Panc1 (cell line): ENCODE measurements around the gene TAT. TPM values are rescaled to one million over a fixed set of nuclear protein-coding genes. Genes with fewer than 3 reads are reported as not detected.

Experiments used
- ATAC-seq: fragments of 200-7000 bp; cut with Tn5 transposase; 2 replicates; pipeline ENCODE4 v1.9.1; 2020; ENCODE audit warnings: mild to moderate bottlenecking, moderate library complexity
- BruUV-seq: library from RNA; stranded (reverse); fragments of 400-500 nt; replicated peaks from 2 replicates; lab custom pipeline; 2021; lab: Mats Ljungman, UMichigan
- CTCF ChIA-PET: fragments of 300-600 bp; sonication (Branson Sonifier 250); formaldehyde crosslinking; loops from one replicate; lab custom pipeline; 2022; ENCODE audit warnings: antibody characterized with exemption; lab: Charles Lee
- POLR2A ChIA-PET: fragments of 300-600 bp; sonication (Branson Sonifier 250); formaldehyde crosslinking; loops from one replicate; lab custom pipeline; 2022; ENCODE audit warnings: antibody characterized with exemption; lab: Charles Lee
- DNase-seq: peaks from one replicate; pipeline ENCODE4 v3.0.0-alpha.2; 2010; ENCODE audit warnings: low read depth, low spot score
- H3K27ac ChIP-seq: 2 replicates; pipeline ENCODE4 v1.5.1; 2011; ENCODE audit warnings: mild to moderate bottlenecking, low read length, inconsistent platforms
- H3K27me3 ChIP-seq: fragments of 200-500 bp; sonication (Bioruptor generic); 2 replicates; pipeline ENCODE4 v1.6.0; 2014; ENCODE audit warnings: low read length, inconsistent platforms; ENCODE audit not compliant: control insufficient read depth, insufficient read depth
- H3K36me3 ChIP-seq: fragments of 200-500 bp; sonication (Bioruptor generic); 2 replicates; pipeline ENCODE4 v1.5.1; 2014; ENCODE audit warnings: inconsistent platforms, mild to moderate bottlenecking, low read length, moderate library complexity; ENCODE audit not compliant: control insufficient read depth, insufficient read depth
- H3K4me1 ChIP-seq: 2 replicates; pipeline ENCODE4 v1.5.1; 2011; ENCODE audit warnings: inconsistent platforms, mild to moderate bottlenecking, low read length, moderate library complexity; ENCODE audit not compliant: control insufficient read depth, insufficient read depth
- H3K4me3 ChIP-seq, 2 experiments: 2 replicates each; pipeline ENCODE4 v1.5.1; 2011 to 2012; ENCODE audit warnings: low read depth in 2 of 2, low read length in 2 of 2, mild to moderate bottlenecking in 2 of 2, inconsistent platforms in 1 of 2, moderate library complexity in 1 of 2
- H3K9me3 ChIP-seq: fragments of 200-500 bp; sonication (Bioruptor generic); 2 replicates; pipeline ENCODE4 v1.5.1; 2014; ENCODE audit warnings: low read depth, mild to moderate bottlenecking, inconsistent platforms, low read length, moderate library complexity; ENCODE audit not compliant: control insufficient read depth, insufficient read depth
- CTCF ChIP-seq: fragments of 450-650 bp; IDR thresholded peaks from 2 replicates; pipeline ENCODE4 v1.5.1; 2017; ENCODE audit warnings: mild to moderate bottlenecking
- POLR2AphosphoS5 ChIP-seq: IDR thresholded peaks from 2 replicates; pipeline ENCODE4 v1.6.1; 2012; ENCODE audit warnings: mild to moderate bottlenecking, low read depth, low read length, moderate library complexity
- REST ChIP-seq, 2 experiments: IDR thresholded peaks; 2 replicates each; pipeline ENCODE4 v1.6.1; 2011 to 2012; ENCODE audit warnings: low read depth in 2 of 2, control low read depth in 1 of 2, low read length in 1 of 2, mild to moderate bottlenecking in 1 of 2, moderate library complexity in 1 of 2; ENCODE audit not compliant: insufficient read depth in 1 of 2
- SIN3A ChIP-seq: IDR thresholded peaks from 2 replicates; pipeline ENCODE4 v1.6.1; 2012; ENCODE audit warnings: low read depth, mild to moderate bottlenecking, low read length, moderate library complexity, borderline replicate concordance; ENCODE audit not compliant: insufficient read depth
- TCF7L2 ChIP-seq: IDR thresholded peaks from 2 replicates; pipeline ENCODE4 v1.6.1; 2011; ENCODE audit warnings: mild to moderate bottlenecking, low read depth, low read length, inconsistent platforms
- in situ Hi-C: cut with HindIII; loops from 2 replicates; pipeline ENCODE4 v1.10.0; 2016; ENCODE audit warnings: low sequenced_read_pairs, low pct_unique_long_range_greater_than_20kb
- intact Hi-C: fragments of 100-400 bp; cut with micrococcal nuclease; formaldehyde crosslinking; loops from one replicate; pipeline ENCODE4 v1.10.0; 2022; ENCODE audit not compliant: unreplicated experiment
- total RNA-seq: library from RNA; stranded (reverse); gene quantifications from one replicate; pipeline ENCODE4 v1.2.1, GENCODE V29; 2021; ENCODE audit not compliant: unreplicated experiment

The TAT gene
- total RNA-seq, 1 experiment from 2014 or later, result 0.49 TPM

- H3K4me3 ChIP-seq, result no peak overlapping the region
- no TSS peak for BruUV-seq
- in situ Hi-C loops, result no loop called here
- ATAC-seq (no peak), DNase-seq (no peak)
- TF ChIP-seq SIN3A (no peak), POLR2AphosphoS5 (no peak), TCF7L2 (no peak), CTCF (no peak), REST (IDR thresholded peaks at IDR 0.05; ENCODE audit: insufficient read depth in 1 of 2, low read depth in 2 of 2, low read length in 1 of 2) (no peak)
- H3K36me3 ChIP-seq, result no peaks in the 10 kb centered on the region
- ChIA-PET POLR2A (no interaction called here), CTCF (no interaction called here)
- intact Hi-C loops, result no loop called here
- no peaks in the 10 kb centered on the region for H3K4me1 ChIP-seq
- H3K27me3 ChIP-seq, result no peaks in the 10 kb centered on the region
- H3K27ac ChIP-seq, result no peak overlapping the region
- H3K9me3 ChIP-seq, result no peaks in the 10 kb centered on the region
These were observed 4.3 kb downstream of the TAT start for GRCh38 chr16:71572497-71573116.

DNA sequence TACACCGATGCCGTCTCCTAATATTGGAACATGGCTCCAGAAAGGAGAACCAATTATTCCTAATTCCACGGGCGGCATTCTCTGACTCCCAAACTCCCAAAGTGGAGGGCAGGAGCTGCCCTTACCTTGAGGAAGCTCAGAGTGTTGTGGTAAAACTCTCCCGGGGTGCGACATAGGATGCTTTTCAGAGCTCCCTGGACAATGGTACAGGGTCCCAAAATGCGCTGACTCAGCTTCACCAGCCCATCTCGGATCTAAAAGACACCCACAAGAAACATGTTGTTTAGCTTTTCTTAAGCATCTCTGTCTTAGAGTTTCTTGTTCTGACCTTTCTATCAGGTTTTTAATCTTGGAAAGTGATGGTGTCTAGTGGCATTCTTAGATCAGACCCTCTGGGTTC is 6.7 kb downstream of the TAT start:
- intact Hi-C loops, result no loop called here
- Histone ChIP-seq H3K4me1 (no peaks in the 10 kb centered on the region), H3K27me3 (no peaks in the 10 kb centered on the region), H3K27ac (no peak overlapping the region), H3K36me3 (no peaks in the 10 kb centered on the region), H3K9me3 (no peaks in the 10 kb centered on the region), H3K4me3 (no peak overlapping the region)
- DNase-seq (no peak), ATAC-seq (no peak)
- ChIA-PET CTCF (no interaction called here), POLR2A (no interaction called here)
- in situ Hi-C loops, result no loop called here
- TF ChIP-seq TCF7L2, result no peak
- TF ChIP-seq POLR2AphosphoS5, result no peak
- TF ChIP-seq REST (IDR thresholded peaks at IDR 0.05; ENCODE audit: insufficient read depth in 1 of 2, low read depth in 2 of 2, low read length in 1 of 2), result no peak
- no peak for TF ChIP-seq SIN3A
- no peak for TF ChIP-seq CTCF
- no TSS peak for BruUV-seq
